ENCODE data around the gene RPA3.

RPA3 gene

DNA sequence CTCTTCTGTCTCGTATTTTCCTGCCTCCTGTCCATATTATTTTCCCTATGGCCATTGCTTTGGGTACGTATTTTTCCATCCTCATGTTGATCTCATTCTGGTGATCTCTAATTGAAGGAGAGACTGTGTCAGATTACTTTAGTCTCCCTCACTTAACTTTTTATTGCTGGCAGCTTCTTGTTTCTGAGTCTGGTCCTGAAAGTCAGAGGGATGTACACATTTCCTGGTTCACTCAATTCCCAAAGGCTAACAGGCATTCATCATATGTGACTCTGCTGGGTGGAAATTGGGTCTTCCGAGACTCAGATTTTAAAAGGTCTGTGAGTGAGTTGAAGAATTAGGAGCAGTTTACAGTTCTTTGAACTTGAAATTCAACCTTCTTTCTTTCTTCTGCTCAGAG lies 66.9 kb downstream of the RPA3 start:
- no peak for DNase-seq

DNA sequence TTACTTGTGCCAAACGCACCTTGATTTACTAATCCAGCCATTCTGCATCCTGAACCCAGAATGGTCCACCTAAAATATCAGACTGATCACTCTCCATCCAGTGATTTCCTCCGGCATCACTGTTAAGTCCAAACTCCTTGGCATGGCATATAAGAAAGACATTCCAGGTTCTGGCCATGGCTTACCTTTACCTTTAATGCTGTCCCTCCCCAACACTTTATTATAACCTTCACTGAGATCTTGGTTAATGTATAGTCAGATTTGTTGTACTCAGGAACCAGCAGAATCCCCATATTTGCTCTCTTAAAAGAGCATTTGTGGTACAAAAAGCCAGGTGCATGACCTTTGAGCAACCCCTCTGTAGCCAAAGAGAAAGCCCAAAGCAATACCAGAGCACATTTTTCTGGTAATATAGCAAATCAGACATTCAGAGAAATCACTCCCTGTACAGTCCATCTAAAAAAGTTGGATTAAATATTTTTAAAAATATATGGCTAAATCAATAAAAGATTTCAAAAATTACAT lies 67.7 kb downstream of the RPA3 start:
- no peak for DNase-seq

DNA sequence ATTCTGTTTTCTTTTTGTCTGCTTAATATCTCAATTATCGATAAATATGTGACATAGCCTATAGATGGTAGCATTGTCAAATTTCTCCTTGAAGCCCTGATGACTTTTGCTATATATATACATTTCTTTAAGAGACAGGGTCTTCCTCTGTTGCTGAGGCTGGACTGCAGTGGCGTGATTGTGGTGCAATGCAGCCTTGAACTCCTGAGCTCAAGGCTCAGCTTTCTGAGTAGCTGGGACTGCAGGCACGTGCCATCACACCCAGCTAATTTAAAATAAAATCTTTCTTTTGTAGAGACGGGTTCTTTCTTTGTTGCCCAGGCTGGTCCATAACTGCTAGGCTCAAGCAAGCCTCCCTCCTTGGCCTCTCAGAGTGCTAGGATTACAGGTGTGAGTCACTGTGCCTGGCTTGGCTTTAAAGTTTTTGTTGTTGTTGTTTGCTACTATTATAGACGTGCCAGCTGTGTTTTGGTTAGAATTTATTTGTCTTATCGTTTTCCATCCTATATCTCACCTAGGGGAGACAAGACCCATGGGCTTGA lies 70.8 kb downstream of the RPA3 start:
- no peak for DNase-seq

DNA sequence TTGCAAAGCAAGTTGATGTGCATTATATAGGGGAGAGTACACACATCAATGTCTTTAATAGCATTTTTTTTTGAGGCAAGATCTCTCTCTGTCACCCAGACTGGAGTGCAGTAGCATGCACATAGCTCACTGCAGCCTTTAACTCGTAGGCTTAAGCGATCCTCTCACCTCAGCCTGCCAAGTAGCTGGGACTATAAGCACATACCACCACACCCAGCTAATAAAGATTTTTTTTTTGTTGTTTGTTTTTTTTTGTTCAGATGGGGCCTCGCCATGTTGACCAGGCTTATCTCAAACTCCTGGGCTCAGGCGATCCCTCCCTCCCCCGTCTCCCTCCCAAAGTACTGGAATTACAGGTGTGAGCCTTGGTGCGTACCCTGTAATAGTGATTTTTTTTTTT lies 76.3 kb downstream of the RPA3 start:
- no peak for DNase-seq

DNA sequence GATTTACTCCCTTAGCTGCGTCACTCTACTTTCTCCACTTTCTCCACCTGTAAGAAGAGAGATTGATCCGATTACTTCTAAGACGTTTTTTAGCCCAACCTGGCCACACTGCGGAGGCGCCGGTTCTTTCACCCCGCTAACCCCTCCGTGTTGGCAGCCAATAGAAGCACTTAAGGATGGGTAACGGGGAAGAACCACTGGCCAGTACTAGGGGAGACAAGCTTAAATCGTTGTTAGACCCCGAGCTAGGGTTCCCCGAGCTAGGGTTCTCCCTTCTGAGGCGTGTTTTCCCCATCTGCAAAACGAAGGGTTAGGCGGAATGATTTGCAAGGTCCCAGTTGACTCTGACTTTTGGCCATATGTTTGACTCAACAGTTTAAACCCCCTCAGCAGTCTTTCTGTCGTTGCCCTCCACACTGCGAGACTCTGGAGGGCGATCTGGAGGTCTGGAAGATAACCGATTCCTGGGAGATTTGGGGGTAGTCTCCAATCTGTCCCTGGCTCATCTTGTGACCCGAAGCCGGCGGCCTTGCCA lies 77.2 kb downstream of the RPA3 start:
- no peak for DNase-seq

DNA sequence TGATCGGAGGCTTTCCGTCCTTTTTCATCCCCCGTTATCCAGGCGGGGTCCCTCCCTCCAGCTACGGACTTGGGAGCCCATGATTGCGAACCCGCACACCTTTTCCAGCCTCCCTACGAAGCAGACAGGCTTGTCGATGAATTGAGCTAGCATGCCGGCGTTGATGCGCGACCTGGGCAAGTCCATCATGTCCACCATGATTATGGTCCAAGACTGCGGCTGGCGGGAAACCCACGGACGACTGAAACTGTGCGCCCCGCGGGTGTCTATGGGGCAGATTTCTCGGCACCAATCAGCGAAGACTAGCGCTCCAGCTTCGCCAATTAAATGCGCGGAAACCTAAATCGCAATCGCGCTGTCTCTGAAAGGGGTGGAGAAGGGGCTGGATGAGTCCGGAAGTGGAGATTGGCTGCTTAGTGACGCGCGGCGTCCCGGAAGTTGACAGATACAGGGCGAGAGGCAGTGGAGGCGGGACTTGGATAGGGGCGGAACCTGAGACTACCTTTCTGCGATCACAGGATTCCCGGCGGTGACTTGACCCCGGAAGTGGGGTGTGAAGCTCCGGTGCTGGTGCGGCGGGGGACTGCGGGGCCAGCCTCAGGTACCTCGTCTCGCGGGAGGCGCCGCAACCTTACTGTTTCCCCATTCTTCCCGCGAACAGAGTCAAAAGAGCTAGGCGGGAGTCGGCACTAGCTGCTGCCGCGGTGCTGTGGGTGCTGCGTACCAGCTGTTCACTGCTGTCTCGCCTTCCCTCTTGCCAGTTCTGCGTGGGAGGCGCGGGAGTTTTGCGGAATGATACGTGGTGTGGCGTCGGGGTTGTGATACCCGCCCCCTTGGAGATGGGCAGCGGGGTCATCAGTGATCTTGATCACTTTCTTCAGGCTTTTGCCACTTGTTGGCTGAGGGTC lies 77.9 kb downstream of the RPA3 start, which contains the start of gene UMAD1:
Gene UMAD1 (plus strand): TSS at position 532 of the 908 bp plus-strand sequence. CDS start 32,620 bp downstream, outside the sequence.
- DNase-seq: peak; percentile 96 to 100

DNA sequence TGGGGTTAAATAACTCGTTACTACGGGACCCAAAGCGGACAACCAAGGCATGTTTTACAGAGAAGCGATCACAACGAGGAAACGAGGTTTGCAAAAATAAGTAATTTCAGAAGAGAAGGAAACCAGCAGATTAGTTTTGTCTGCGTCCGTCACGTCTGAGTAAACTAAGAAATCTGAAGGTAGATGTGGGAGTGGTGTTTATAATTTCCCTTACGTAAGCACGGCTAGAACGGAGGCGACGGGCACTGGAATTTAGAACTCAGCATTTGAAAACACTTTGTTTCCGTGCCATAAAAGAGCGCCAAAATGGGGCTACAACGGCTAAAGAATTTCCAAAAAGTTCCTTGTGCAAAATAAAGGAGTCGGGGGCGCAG lies 78.6 kb downstream of the RPA3 start:
- peak in 1 of 2 experiments; percentile 15 for DNase-seq

DNA sequence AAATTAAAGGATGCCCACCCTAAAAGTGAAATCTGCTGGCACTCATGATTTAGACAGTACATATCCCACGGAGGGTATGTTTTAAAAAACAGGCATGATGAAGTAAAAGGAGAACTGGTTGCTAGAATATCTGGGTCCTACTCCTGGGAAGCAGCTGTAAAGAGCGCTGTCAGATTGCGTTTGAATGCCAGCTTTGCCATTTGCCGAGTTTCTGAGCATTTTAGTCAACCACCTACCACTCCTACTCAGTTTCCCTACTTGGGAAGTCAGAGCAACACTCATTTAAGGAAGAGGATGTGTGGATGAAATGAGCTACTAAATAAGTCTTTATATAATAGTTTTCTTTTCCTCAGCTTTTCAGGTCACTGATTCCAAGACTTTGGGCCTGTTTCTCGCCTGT lies 79.0 kb downstream of the RPA3 start:
- no peak for DNase-seq

DNA sequence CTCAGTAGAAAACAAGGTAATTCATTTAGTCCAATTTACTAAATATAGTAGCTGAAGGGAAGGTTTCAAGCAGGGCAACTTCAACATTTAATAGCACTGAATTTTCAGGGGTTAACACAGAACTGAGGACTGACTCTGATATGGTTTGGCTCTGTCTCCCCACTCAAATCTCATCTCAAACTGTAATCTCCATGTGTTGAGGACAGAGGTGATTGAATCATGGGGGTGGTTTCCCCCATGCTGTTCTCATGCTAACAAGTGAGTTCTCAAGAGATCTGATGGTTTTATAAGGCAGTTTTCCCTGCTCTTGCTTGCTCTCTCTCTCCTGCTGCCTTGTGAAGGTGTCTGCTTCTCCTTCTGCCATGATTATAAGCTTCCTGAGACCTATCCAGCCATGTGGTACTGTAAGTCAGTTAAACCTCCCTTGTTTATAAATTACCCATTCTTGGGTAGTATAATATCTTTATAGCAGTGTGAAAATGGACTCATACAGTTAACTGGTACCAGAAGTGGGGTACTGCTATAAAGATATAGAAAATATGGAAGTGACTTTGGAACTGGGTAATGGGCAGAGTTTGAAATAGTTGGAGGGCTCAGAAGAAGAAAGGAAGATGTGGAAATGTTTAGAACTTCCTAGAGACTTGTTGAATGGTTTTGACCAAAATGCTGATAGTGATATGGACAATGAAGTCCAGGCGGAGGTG lies 87.6 kb downstream of the RPA3 start:
- no peak for DNase-seq

DNA sequence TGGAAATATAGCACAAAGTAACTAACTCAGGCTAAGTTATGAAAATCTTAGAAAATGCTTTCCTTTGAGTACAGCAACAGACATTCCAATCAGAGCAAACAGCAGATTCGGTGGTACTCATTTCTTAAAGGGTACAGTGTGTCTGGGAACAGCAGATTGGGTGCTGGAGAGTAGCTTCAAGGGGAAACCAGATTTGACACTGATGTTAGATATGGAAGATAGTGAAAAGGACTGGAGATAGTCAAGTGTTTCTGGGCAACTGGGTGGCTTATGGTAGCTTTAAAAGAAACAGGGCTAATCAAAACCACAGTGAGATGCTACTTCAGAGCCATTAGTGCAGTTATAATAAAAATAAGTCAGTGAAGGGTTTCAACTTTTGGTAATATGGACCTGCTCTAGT lies 89.9 kb downstream of the RPA3 start:
- DNase-seq: no peak

DNA sequence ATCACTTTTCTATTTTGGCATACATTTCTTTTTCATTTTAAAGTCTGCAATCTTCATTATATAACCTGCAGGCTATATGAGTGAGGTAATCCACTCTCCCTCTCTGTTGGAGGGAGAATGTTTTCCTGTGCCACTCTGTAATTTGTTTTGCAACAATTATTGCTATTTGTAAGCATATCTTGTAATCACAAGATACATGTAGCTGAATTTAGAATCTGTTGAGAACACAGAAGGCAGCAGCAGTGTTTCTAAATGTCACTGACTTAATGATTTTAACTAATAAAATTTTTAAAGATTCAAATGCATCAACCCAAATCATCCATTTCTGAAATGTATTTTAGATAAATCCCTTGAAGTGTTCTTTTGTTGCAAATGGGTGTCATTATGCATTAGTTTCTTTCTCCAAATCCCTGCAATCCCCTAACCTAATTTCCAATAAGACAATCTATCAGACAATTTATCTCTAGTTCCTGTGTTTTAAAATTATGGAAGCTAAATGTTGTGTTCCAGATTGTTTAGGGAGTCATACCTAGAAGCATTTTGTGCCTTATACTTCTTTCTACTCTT lies 97.7 kb downstream of the RPA3 start:
- DNase-seq: no peak

DNA sequence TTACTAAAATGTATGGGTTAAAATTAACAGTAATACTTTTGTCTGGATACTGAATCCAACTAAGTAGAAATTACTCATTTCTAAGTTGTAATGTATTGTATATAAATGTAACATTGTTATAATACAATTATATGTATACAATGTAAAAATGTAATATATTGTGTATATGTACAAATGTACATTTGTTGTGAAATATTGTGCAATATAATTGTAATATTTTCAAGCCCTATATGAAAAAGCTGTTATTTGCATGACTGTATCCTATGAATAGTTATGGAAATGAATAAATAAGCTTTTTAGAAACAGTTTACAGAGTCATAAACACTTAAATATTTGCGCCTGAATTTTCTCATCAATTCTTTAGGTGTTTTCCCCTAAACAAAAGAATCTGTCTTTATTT lies 98.2 kb downstream of the RPA3 start:
- DNase-seq: no peak

DNA sequence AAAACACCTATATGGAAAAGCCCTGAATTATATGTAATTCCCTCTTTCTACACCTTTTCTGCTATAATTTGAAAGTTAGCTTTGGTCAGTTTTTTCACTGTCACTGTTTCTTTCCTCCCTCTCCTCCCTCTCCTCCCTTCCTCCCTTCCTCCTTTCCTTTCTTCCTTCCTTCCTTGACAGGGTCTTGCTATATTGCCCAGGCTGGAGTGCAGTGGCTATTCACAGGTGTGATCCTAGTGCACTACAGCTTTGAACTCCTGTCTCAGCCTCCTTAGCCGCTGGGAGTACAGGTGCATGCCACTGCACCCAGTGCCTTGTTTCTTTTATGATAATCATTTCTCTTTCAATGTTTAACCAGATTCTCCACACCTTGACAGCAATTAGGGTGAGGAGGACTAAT lies 100.0 kb downstream of the RPA3 start:
- DNase-seq: no peak

DNA sequence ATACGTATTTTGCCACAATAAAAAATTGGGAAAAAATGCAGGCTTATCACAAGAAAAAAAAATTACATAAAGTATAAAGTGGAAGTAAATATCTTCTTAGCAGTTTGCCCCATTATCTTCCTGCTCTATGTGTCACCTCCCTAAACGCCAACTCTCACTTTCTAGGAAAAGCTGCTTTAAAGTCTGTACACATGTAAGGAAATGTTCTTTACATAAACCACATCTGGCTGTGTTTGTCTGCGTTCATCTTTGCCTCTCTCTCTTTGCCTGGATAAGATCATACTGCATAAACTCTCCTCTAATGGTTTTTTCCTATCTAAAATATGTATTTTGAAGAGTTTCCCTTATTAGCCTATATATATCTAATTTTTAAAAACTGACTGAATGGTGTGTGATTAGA lies 100.9 kb downstream of the RPA3 start:
- DNase-seq: no peak

DNA sequence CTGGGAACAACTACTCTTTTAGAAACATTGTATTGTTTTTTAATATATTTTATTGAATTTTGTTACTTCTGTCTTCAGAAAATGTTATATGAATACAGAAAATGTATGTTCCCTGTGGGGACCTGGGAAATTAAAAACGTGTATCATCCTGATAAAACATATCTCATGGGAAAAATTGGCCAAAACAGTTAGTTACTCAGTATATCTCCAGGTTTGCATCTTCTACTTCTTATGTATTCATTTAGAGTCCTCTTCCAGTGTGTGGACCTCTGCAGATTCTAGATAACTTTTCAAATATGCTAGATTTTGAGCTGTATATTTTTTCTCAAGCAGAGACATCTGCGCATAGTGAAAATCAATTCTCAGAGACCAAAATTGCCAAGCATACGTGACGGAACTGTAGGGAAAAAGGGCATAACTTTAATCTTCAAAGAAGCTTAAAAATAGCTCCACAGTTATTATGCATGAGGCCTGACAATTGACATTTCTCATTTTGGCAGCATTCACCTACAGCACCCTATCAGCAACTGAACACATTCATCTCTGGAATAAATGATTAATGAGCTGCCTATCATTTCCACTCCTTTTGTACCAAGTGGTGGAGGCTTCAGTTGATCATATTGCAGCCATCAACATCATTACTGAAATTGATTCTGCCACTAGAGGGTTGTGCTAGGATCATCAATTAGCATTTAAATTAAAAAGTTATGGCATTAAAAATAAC lies 104.2 kb downstream of the RPA3 start:
- no peak for DNase-seq

DNA sequence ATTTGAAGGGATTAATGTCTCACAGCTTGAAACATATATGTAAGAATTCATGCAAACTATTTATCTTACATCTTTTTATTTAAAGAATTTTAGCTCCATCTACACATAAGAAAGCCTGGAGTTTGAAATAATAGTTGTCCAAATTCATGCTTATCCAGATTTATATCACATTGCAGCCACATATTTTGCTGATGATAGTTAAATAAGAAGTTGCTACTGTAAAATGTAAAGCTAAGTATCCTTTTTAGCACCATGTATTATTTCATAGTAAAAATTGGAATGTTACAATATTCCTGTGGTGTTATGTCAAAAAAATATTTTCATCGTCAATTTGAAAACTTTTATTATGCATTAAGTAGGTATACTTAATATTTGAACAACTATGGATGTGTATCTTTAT lies 105.2 kb downstream of the RPA3 start:
- no peak for DNase-seq

DNA sequence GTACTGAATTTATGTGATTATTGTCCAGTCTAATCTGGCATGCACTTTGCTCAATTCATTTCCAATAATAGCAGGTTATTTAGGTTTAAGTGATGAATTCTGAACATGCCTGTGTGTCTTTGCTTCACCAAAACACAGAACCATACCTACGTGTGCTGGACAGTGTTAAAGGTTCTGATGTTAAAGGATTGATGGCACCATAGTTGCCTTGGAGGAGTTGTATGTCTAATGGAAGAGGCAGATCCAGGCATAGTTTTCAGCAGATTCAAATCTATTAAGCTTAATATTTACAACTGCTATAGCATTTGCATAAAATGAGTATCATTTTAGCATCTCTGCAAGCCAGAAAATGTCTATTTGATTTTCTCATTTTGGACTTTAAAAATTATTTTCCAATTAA lies 105.9 kb downstream of the RPA3 start:
- no peak for DNase-seq

DNA sequence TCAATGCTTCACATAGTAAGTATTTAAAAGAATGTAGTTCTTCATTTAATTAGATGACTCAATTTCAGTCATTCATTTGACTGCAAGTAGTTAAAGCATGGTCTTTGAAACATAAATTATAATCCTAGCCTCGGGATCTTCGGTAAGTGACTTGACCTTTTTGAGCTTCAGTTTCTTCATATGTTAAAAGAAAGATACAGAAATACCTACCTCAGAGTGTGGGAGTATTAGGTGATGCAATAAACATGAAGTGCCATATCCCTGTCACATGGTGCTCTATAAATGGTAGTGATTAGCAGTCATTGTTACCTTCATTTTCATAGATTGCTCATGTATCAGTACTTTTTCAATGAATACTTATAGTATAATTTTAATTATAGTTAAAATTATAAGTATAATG lies 109.1 kb downstream of the RPA3 start:
- DNase-seq: no peak

DNA sequence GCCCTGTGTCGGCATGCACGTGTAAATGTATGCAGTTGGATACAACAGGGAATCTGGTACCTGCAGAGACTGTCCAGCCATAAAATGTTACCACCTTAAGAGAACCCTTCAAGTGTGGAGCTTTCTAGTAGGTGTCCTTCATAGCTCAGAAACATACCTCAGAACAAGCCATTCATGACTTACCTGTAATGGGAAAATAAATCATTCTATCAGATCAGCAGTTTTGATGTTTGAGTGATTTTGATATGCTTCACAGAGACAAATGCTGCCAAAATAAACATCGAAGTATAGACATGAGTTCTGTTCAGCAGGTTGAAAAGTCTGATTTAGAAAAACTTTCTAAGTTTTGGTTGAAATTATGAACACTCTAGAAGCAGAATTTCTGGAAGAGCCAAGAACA lies 111.4 kb downstream of the RPA3 start:
- DNase-seq: no peak

DNA sequence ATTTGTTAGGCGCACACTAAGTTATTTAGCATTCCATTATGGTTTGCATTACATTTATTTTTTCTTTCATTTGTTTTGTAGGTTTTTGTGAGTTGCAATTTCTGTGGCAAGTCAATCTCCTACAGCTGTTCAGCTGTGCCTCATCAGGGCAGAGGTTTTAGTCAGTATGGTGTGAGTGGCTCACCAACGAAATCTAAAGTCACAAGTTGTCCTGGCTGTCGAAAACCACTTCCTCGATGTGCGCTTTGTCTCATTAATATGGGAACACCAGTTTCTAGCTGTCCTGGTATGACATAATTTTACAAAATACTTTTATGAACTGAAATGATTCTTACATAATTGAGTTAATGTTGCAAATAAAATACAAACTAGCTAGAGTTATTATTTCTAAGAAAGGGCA lies 122.2 kb downstream of the RPA3 start:
- DNase-seq: no peak

DNA sequence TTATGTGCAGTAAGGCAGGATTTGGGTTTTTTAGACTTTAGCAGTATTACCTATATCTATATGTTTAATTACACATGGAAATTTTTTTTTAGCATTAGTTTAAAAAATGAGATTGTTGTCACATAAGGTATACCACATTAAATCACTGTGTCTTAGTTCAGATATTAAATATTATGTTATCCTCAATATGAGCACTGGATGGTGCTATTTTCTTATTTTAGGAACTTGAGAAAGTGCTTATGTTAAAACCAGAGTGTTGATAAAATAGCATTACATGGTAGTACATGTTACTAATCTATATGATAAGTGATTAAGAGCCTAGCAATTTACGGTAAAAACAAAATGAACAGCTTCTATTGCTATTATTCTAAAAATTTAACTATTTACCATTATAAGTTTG lies 123.0 kb downstream of the RPA3 start:
- DNase-seq: peak in 1 of 2 experiments; percentile 2
